MM.1S (cell line): ENCODE measurements around the gene ADCY5.

Experiments
- DNase-seq: peaks from one replicate; pipeline ENCODE4 v3.0.0-alpha.2; 2015
- H2AFZ ChIP-seq: fragments of 300-600 bp; sonication (generic); 2 replicates; pipeline ENCODE4 v1.6.0; 2016; ENCODE audit warnings: antibody characterized with exemption, low read length
- H3F3A ChIP-seq: fragments of 300-600 bp; sonication (generic); 2 replicates; pipeline ENCODE4 v1.6.1; 2016; ENCODE audit warnings: mild to moderate bottlenecking, antibody characterized with exemption, low read length, moderate library complexity, mixed read lengths; ENCODE audit not compliant: insufficient read depth
- H3K27ac ChIP-seq: fragments of 300-600 bp; sonication (generic); 2 replicates; pipeline ENCODE4 v1.5.1; 2016; ENCODE audit warnings: mild to moderate bottlenecking, low read length
- H3K27me3 ChIP-seq: fragments of 300-600 bp; sonication (generic); replicated peaks from 2 replicates; pipeline ENCODE4 v1.6.0; 2016; ENCODE audit warnings: low read length; ENCODE audit not compliant: insufficient read depth
- H3K36me3 ChIP-seq: fragments of 300-600 bp; sonication (generic); replicated peaks from 2 replicates; pipeline ENCODE4 v1.6.1; 2016; ENCODE audit warnings: mild to moderate bottlenecking, low read length, mixed read lengths; ENCODE audit not compliant: insufficient read depth
- H3K4me1 ChIP-seq: fragments of 300-600 bp; sonication (generic); 2 replicates; pipeline ENCODE4 v1.6.1; 2016; ENCODE audit warnings: low read length, mixed read lengths
- H3K4me2 ChIP-seq: fragments of 300-600 bp; sonication (generic); 2 replicates; pipeline ENCODE4 v1.6.0; 2016; ENCODE audit warnings: low read depth, low read length
- H3K4me3 ChIP-seq: fragments of 300-600 bp; sonication (generic); 2 replicates; pipeline ENCODE4 v1.5.1; 2016; ENCODE audit warnings: low read length, mixed read lengths
- H3K79me2 ChIP-seq: fragments of 300-600 bp; sonication (generic); 2 replicates; pipeline ENCODE4 v1.6.1; 2016; ENCODE audit warnings: mixed run types, low read length, mixed read lengths
- H3K9ac ChIP-seq: fragments of 300-600 bp; sonication (generic); 2 replicates; pipeline ENCODE4 v1.6.1; 2016; ENCODE audit warnings: low read length, mixed read lengths
- H3K9me2 ChIP-seq: fragments of 300-600 bp; sonication (generic); replicated peaks from 2 replicates; pipeline ENCODE4 v1.6.1; 2016; ENCODE audit warnings: mild to moderate bottlenecking, low read length, mixed read lengths; ENCODE audit not compliant: insufficient read depth
- H3K9me3 ChIP-seq: fragments of 300-600 bp; sonication (generic); replicated peaks from 2 replicates; pipeline ENCODE4 v1.6.1; 2016; ENCODE audit warnings: mild to moderate bottlenecking, low read length, mixed read lengths; ENCODE audit not compliant: insufficient read depth
- H4K20me1 ChIP-seq: fragments of 300-600 bp; sonication (generic); 2 replicates; pipeline ENCODE4 v1.6.1; 2016; ENCODE audit warnings: mild to moderate bottlenecking, low read length, moderate library complexity, mixed read lengths; ENCODE audit not compliant: insufficient read depth
- CTCF ChIP-seq: fragments of 300-600 bp; sonication (generic); IDR thresholded peaks from 2 replicates; pipeline ENCODE4 v1.5.1; 2016; ENCODE audit warnings: antibody characterized with exemption, low read length, mixed read lengths
- EZH2 ChIP-seq: fragments of 300-600 bp; sonication (generic); optimal IDR thresholded peaks from 2 replicates; pipeline ENCODE3; 2017; ENCODE audit warnings: low read depth, mild to moderate bottlenecking, antibody characterized with exemption, low read length, mixed read lengths
- EZH2phosphoT487 ChIP-seq: fragments of 300-600 bp; sonication (generic); IDR thresholded peaks from 2 replicates; pipeline ENCODE4 v1.6.1; 2018; ENCODE audit warnings: antibody characterized with exemption, low read length

Gene ADCY5

GRCh38 chr3:123432832-123433523 lies 15.9 kb downstream of the ADCY5 start:
- Histone ChIP-seq H3F3A (no peaks in the 10 kb centered on the region), H3K9ac (no peak overlapping the region), H3K27ac (no peak overlapping the region), H2AFZ (no peak overlapping the region), H3K4me2 (no peak overlapping the region), H3K4me3 (no peak overlapping the region), H3K79me2 (no peaks in the 10 kb centered on the region), H3K36me3 (no peaks in the 10 kb centered on the region), H3K9me3 (no peaks in the 10 kb centered on the region), H3K27me3 (no peaks in the 10 kb centered on the region), H4K20me1 (no peaks in the 10 kb centered on the region), H3K4me1 (no peaks in the 10 kb centered on the region), H3K9me2 (no peaks in the 10 kb centered on the region)
- TF ChIP-seq EZH2 (no peak), EZH2phosphoT487 (no peak), CTCF (no peak)
- no peak for DNase-seq

GRCh38 chr3:123431658-123432324 lies 17.1 kb downstream of the ADCY5 start:
- no peak overlapping the region for H3K4me3 ChIP-seq
- H3K4me2 ChIP-seq, result no peak overlapping the region
- no peaks in the 10 kb centered on the region for H3K79me2 ChIP-seq
- no peaks in the 10 kb centered on the region for H3K27me3 ChIP-seq
- H3K4me1 ChIP-seq, result no peaks in the 10 kb centered on the region
- no peak overlapping the region for H3K27ac ChIP-seq
- TF ChIP-seq CTCF, result no peak
- no peak for TF ChIP-seq EZH2
- TF ChIP-seq EZH2phosphoT487, result no peak
- H2AFZ ChIP-seq, result no peak overlapping the region
- H3K9me3 ChIP-seq, result no peaks in the 10 kb centered on the region
- H3K36me3 ChIP-seq, result no peaks in the 10 kb centered on the region
- no peak overlapping the region for H3K9ac ChIP-seq
- no peaks in the 10 kb centered on the region for H4K20me1 ChIP-seq
- no peaks in the 10 kb centered on the region for H3F3A ChIP-seq
- no peak for DNase-seq
- no peaks in the 10 kb centered on the region for H3K9me2 ChIP-seq

GRCh38 chr3:123431007-123431657 lies 17.8 kb downstream of the ADCY5 start:
- H3F3A ChIP-seq, result no peaks in the 10 kb centered on the region
- H3K4me2 ChIP-seq, result no peak overlapping the region
- H3K9ac ChIP-seq, result no peak overlapping the region
- H3K9me2 ChIP-seq, result no peaks in the 10 kb centered on the region
- TF ChIP-seq EZH2 (no peak), EZH2phosphoT487 (no peak), CTCF (no peak)
- H3K36me3 ChIP-seq, result no peaks in the 10 kb centered on the region
- no peak for DNase-seq
- no peaks in the 10 kb centered on the region for H3K4me1 ChIP-seq
- no peaks in the 10 kb centered on the region for H3K79me2 ChIP-seq
- no peak overlapping the region for H3K4me3 ChIP-seq
- no peak overlapping the region for H2AFZ ChIP-seq
- no peaks in the 10 kb centered on the region for H3K27me3 ChIP-seq
- no peaks in the 10 kb centered on the region for H3K9me3 ChIP-seq
- no peaks in the 10 kb centered on the region for H4K20me1 ChIP-seq
- H3K27ac ChIP-seq, result no peak overlapping the region
